Smooth muscle cell of the brain vasculature (primary cell): ENCODE results near the gene ARHGEF7.
"Not testable (repeated sequence)": the region's sequence is repeated elsewhere in the genome, so short reads cannot be mapped to it uniquely, and the experiment has no call there.

Experiments
- DNase-seq: peaks from one replicate; pipeline ENCODE4 v3.0.0-alpha.2; 2012; ENCODE audit warnings: low read depth, low spot score

Gene ARHGEF7

GRCh38 chr13:111115061-111115964 is at the start of gene ARHGEF7:
TSS of gene ARHGEF7 (plus strand) at chr13:111115310. CDS start at chr13:111115527, 217 bp downstream.
- DNase-seq = no peak

GRCh38 chr13:111065698-111066097 is 49.4 kb upstream of the ARHGEF7 start:
- DNase-seq = no peak

GRCh38 chr13:111066544-111066943 is 48.6 kb upstream of the ARHGEF7 start:
- DNase-seq = no peak

- no peak for DNase-seq
These were observed 47.1 kb upstream of the ARHGEF7 start for GRCh38 chr13:111068009-111068350.

- not testable (repeated sequence) for DNase-seq
These were observed 44.0 kb upstream of the ARHGEF7 start for GRCh38 chr13:111071120-111071519.

- not testable (repeated sequence) for DNase-seq
These were observed 43.6 kb upstream of the ARHGEF7 start for GRCh38 chr13:111071526-111071925.

GRCh38 chr13:111074826-111075225 is 40.3 kb upstream of the ARHGEF7 start:
- no peak for DNase-seq

- no peak for DNase-seq
These were observed 38.7 kb upstream of the ARHGEF7 start for GRCh38 chr13:111076155-111077013.

- DNase-seq = no peak
These were observed 35.7 kb upstream of the ARHGEF7 start for GRCh38 chr13:111079375-111079774.

GRCh38 chr13:111080642-111081041 is 34.5 kb upstream of the ARHGEF7 start:
- no peak for DNase-seq

GRCh38 chr13:111082240-111082639 is 32.9 kb upstream of the ARHGEF7 start:
- no peak for DNase-seq

- DNase-seq = not testable (repeated sequence)
These were observed 32.3 kb upstream of the ARHGEF7 start for GRCh38 chr13:111082769-111083168.

GRCh38 chr13:111083693-111084092 is 31.4 kb upstream of the ARHGEF7 start:
- DNase-seq = not testable (repeated sequence)

- DNase-seq = no peak
These were observed 24.9 kb upstream of the ARHGEF7 start for GRCh38 chr13:111090169-111090568.

- no peak for DNase-seq
These were observed 22.4 kb upstream of the ARHGEF7 start for GRCh38 chr13:111092685-111093084.

GRCh38 chr13:111093136-111093535 is 22.0 kb upstream of the ARHGEF7 start:
- no peak for DNase-seq

GRCh38 chr13:111093634-111094033 is 21.5 kb upstream of the ARHGEF7 start:
- no peak for DNase-seq

GRCh38 chr13:111095031-111095840 is 19.9 kb upstream of the ARHGEF7 start:
- no peak for DNase-seq

- no peak for DNase-seq
These were observed 19.1 kb upstream of the ARHGEF7 start for GRCh38 chr13:111095911-111096501.

GRCh38 chr13:111099290-111099689 is 15.8 kb upstream of the ARHGEF7 start:
- no peak for DNase-seq

GRCh38 chr13:111110054-111110453 is 5.1 kb upstream of the ARHGEF7 start:
- no peak for DNase-seq
